GM19468 (cell line): ENCODE data around the gene CAPS.

Experiments
- ATAC-seq: cut with Tn5 transposase; IDR thresholded peaks from one replicate; pipeline ENCODE4 v1.9.1; 2021; ENCODE audit warnings: mild to moderate bottlenecking, moderate library complexity, moderate number of reproducible peaks; ENCODE audit not compliant: unreplicated experiment; ENCODE audit errors: extremely low read depth

CAPS gene

DNA sequence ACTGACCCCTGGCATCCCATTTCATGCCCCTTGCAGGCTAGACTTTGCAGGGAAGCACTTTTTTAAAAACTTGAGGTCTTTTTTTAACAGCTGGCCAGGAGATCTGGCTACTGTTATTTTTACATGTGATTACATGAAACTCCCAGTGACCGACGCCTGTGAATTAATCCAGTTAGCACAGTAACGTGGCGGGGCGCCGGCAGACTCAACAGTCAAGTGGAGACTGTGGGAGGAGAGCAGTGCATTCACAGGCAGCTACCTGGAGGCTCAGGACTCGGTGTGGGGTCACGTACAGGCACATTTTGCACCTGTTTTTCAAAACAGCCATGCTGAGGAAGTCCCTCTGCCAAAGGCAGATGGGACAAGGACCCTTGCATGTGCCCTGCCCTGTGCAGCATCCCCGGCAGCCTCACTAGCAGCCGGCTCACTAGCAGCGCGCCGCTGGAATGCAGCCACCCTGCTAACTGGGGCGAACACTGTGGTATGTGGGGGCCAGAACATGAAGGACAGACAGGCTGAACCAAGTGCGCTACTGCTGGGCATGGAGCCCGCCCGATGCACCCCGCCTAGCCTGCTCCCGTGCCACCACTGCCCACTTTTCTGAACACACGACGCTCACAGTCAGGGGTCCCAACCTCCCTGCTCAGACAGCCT lies 18.7 kb downstream of the CAPS start:
- no peak for ATAC-seq

GRCh38 chr19:5933391-5934068 lies 19.5 kb downstream of the CAPS start:
- no peak for ATAC-seq

GRCh38 chr19:5934069-5934401 lies 20.0 kb downstream of the CAPS start:
- ATAC-seq, result no peak

- ATAC-seq, result no peak
Observed at GRCh38 chr19:5934774-5935472, 20.9 kb downstream of the CAPS start.

DNA sequence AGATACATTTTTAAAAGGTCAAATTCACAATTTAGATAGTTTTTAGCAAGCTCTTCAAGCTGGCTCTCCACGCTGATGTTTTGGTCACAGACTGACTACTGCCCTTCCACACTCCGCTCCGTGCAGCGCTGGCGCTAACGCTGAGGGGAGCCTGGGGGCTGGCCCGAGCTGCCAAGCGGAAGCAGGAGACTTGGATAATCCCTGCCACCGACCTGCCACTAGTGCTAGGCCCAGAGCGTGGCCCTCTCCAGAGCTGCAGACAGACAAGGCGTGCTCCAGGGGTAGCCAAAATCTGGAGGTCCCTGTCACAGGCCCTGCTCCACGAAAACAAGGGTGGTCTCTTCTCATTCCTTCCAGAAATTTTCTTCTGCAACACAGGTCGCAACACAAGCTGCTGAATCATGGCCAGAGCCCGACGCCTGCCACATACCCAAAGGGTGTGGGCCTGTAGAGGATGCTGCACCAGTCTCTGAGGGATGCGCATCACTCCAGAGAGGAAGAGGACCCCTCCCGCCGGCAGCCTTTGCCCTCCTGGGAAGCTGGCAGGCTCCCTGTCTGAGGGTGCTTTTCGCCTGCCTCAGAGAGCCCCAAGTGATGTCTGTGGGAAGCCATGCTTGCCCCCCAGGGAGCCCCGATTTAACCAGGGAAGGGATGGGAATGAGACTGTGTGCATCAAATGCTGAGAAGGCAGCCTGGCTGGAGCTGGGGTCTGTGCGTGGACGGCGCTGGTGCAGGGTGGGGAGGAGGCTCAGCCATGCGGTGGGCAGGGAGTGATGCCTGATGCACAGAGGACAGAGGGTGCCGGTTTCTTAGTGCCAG lies 21.6 kb downstream of the CAPS start:
- no peak for ATAC-seq

DNA sequence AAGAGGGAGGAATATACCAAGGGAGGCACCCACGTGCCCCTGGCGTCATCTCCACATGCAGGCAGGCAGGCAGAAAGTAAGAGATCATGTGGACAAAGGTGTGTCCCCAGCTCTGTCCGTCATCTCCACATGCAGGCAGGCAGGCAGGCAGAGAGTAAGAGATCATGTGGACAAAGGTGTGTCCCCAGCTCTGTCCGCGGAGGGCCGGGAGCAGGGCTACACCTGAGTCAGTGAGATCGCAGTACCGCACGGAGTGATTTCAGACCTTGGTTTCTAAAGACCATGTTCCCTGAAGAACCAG lies 22.2 kb downstream of the CAPS start:
- no peak for ATAC-seq

DNA sequence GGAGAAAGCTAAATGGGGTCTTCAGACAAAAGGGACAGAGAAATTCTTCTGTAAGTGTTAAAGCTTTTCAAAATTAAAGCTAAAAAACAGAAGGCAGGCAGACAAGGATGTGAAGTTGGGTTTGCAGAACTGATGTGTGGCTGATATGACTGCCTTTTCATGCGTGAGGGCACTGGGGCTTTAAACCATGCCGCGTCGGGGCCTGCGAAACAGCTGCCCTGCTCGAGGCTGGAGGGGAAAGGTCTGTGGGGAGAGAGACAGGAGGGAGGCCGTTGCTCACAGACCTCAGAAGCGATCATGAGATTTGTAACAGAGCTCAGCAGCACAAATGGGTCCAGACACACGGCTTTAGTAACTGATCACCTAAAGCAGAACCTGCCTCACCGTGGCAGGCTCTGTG lies 23.5 kb downstream of the CAPS start:
- no peak for ATAC-seq

DNA sequence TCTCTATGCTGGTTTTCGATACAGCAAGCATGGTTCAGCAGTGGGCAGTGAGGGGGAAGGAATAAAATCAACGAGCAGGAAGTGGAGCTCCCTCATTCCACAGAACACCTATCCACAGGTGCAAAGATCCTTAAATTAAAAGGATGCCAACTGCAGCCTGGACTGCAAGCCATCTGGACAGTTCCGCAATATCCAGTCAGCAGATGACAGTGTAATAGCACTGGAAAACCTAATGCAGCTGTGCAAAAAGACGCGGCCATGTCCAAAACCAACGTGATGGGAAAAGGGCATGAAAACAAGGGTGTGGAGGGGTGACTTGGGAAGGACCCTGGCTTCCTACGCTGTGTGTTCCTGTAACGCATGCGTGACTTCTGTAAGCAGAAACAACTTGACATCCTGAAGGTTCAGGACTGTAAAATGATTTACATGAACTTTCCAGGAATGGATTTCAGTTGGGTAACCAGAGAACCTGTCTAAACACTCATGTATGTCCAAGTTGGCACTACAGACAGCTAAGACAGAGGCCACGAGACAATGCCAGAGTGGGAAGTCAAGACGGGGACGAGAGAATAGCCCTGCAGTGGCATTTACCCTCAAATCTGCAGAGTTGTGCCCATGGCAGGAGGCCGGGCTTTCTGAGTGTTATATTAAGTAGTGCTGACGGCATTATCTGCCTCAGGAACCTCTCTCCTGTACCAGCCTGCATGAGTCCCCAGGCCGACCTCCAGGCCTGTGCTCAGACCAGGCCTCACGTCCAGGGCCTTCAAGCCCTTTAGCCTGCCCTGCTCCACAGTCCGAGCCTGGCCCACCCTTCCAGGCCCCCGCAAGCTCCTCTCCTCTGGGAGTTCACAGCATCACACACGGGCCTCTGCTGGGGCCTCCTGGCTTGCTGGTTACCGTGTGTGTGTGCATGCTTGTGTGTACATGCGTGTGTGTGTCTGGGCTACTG lies 26.5 kb downstream of the CAPS start:
- no peak for ATAC-seq

GRCh38 chr19:5941673-5942072 lies 27.6 kb downstream of the CAPS start:
- ATAC-seq, result no peak

- no peak for ATAC-seq
Observed at GRCh38 chr19:5943045-5943444, 29.0 kb downstream of the CAPS start.

GRCh38 chr19:5943623-5944022 lies 29.6 kb downstream of the CAPS start:
- no peak for ATAC-seq

GRCh38 chr19:5947435-5947834 lies 33.4 kb downstream of the CAPS start:
- ATAC-seq, result no peak

- ATAC-seq, result no peak
Observed at GRCh38 chr19:5948752-5949564, 34.9 kb downstream of the CAPS start.

DNA sequence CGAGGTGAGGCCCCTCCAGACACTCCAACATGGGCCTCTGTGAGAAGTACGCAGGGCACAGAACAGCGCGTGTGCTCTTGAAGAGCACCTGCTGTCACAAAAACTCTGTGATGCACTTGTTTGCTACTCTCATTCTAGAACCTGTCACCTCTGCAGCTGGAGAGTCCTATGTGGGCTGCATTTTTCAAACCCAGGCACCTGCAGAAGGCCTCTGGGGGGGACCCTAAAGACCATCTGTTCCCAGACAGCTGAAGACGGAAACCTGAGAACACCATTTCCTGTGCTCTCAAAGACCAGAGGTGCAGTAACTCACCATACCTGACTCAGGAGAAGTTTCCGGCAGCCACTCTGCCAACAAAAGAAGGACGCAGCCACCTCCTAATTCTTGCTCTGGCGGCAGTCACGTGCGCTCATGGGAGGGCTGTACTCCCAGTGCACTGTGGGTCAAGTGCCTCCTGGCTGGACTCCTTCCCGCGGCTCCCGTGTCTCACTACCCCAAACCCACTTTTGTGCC lies 35.8 kb downstream of the CAPS start:
- ATAC-seq, result no peak

DNA sequence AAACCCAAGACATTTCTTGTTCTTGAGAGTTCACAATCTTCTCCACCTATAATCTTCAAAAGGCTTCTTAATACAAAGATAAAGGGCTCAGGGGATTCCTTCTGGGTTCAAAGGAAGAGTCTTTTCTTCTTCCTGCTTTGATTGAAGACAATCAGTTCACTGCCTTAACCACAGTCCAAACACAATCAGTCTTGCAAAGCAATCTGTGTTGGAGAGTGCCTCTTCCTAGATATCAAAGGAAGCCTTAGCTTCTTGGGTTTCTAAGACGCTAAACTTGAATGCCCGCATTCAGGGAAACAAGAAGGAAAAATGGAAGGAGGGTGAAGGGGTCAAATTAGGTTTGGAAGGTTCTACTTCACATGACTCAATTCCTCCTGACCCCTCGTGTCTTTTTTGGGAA lies 36.7 kb downstream of the CAPS start:
- no peak for ATAC-seq

GRCh38 chr19:5951338-5951861 lies 37.3 kb downstream of the CAPS start:
- no peak for ATAC-seq

DNA sequence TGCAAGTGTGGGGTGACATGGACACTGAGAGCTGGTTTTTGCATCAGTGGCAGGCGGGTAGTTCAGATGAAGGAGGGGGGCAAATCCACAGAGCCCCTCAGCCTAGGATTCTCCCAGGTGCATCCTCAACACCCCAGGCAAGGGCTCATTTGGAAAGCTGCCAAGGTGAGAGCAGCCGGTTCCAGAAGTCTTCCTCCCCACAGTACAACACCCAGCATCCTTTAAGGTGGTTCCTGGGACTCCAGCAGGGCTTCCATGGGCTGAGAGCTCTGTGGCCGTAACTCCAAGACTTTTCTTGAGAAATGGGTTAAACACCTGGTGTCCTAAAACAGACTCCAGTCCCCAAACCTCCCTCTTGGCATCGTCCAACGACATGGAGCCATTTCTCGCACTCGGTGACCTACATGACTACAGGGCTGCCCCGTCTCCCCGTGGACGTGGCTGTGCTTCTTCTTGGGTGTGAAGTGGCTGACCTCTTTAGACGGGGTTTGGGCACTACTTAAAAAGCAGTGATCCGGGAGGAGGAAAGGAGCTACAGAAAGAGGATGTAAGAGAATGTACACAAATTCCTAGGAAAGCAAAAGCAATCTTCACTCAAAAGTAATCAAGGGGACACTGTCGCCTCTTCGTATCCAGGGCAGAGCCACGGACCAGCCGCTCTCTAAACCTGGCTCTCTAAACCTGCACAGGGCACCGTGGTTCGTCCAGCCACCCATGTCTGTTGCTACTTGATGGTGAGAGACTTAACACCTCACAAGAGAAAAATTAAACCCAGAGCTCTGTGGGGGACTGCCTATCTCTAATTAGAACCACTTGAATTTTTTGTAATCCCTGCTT lies 38.4 kb downstream of the CAPS start:
- ATAC-seq, result no peak
